Measurements from ENCODE around the gene EFNA3.

DNA sequence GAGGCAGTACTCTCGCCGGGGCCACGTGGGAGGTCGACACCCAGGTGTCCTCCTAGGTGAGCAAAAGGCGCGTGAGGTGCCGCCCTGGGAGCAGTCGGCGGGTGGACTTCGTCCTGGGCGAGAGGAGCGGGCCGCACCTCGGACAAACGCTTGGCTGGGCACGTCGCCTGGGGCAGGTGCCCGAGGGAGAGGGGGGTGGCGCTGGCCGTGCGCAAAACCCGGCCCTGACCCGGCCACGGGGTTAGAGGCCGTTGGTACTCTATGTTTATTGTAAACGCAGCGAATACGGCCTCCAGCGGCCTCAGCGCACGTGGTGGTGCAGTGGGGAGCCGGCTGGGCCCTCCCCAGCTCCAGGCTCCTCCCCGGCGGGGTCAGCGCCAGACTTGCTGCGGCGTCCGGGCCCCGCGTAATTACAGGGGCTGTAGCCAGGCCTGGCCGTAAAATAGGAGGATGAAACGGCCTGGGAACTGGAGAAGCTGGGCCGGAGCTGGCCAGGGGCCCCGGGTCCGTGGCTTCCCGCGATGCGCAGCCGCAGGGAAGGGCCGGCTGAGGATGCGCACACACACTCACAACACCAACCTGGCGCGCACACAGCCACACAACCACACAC is 47.4 kb downstream of the EFNA3 start:
- TF ChIP-seq, protein P1, sequence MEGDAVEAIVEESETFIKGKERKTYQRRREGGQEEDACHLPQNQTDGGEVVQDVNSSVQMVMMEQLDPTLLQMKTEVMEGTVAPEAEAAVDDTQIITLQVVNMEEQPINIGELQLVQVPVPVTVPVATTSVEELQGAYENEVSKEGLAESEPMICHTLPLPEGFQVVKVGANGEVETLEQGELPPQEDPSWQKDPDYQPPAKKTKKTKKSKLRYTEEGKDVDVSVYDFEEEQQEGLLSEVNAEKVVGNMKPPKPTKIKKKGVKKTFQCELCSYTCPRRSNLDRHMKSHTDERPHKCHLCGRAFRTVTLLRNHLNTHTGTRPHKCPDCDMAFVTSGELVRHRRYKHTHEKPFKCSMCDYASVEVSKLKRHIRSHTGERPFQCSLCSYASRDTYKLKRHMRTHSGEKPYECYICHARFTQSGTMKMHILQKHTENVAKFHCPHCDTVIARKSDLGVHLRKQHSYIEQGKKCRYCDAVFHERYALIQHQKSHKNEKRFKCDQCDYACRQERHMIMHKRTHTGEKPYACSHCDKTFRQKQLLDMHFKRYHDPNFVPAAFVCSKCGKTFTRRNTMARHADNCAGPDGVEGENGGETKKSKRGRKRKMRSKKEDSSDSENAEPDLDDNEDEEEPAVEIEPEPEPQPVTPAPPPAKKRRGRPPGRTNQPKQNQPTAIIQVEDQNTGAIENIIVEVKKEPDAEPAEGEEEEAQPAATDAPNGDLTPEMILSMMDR (IDR thresholded peaks at IDR 0.05), result no peak
- TF ChIP-seq POLR2AphosphoS5 (IDR thresholded peaks at IDR 0.05) (peak; percentile 51 to 83 (median 82)), EP300 (IDR thresholded peaks at IDR 0.05; ENCODE audit: low read depth) (peak; percentile 86)
